Ovary (tissue), 1 donor: ENCODE measurements around the gene VARS2.

ENCODE experiments used
- EP300 ChIP-seq: sonication (generic); formaldehyde crosslinking; IDR thresholded peaks from one replicate; pipeline ENCODE4 v1.6.1; 2017; ENCODE audit warnings: antibody characterized with exemption
- POLR2A ChIP-seq: fragments of 450-650 bp; IDR thresholded peaks from one replicate; pipeline ENCODE4 v1.6.1; 2017; ENCODE audit warnings: antibody characterized with exemption, mild to moderate bottlenecking, moderate library complexity

DNA sequence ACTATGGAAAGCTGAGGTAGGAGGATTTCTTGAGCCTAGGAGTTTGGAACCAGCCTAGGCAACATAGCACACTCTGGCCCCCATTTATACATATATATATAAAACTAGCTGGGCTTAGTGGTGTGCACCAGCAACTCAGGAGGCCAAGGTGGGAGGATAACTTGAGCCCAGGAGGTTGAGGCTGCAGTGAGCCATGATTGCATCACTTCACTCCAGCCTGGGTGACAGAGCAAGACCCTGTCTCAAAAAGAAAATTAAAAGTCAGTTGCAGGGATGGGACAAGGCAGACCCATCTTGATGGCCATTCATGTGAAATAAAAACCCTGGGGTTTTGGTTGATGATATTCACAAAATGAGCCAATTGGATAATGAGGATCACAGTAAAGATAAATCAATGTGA, 12.6 kb upstream of the VARS2 start:
- TF ChIP-seq POLR2A (no peak), EP300 (no peak)
